HepG2 (cell line): ENCODE measurements around the gene NFKB1. TPM values are rescaled to one million over a fixed set of nuclear protein-coding genes. Genes with fewer than 3 reads are reported as not detected.

ENCODE experiments used
- E2F1 ChIP-seq: sonication (generic); formaldehyde crosslinking; IDR thresholded peaks from 2 replicates; pipeline ENCODE4 v1.5.0; 2020; ENCODE audit warnings: missing genetic modification reagents
- GABPA ChIP-seq, 2 experiments: IDR thresholded peaks; 2 replicates each; pipeline ENCODE4 v1.6.1; 2011 to 2016; ENCODE audit warnings: low read depth in 2 of 2, low read length in 1 of 2, missing biosample characterization in 1 of 2, missing genetic modification characterization in 1 of 2
- GRHL1 ChIP-seq: sonication (generic); formaldehyde crosslinking; conservative IDR thresholded peaks from 2 replicates; pipeline ENCODE4 v1.8.0; 2022; ENCODE audit warnings: missing genetic modification reagents
- HINFP ChIP-seq: sonication (generic); formaldehyde crosslinking; IDR thresholded peaks from 2 replicates; pipeline ENCODE4 v1.4.0; 2020; ENCODE audit warnings: low read depth, mild to moderate bottlenecking, missing genetic modification reagents
- IRF9 ChIP-seq: sonication (generic); formaldehyde crosslinking; IDR thresholded peaks from 2 replicates; pipeline ENCODE4 v1.8.0; 2022; ENCODE audit warnings: missing genetic modification reagents, mild to moderate bottlenecking, borderline replicate concordance
- NPAS2 ChIP-seq: sonication (generic); formaldehyde crosslinking; IDR thresholded peaks from 2 replicates; pipeline ENCODE4 v1.8.0; 2022; ENCODE audit warnings: mild to moderate bottlenecking, missing genetic modification reagents, borderline replicate concordance
- SMAD3 ChIP-seq: sonication (generic); formaldehyde crosslinking; IDR thresholded peaks from 2 replicates; pipeline ENCODE4 v1.4.0; 2020; ENCODE audit warnings: missing genetic modification reagents
- SP5 ChIP-seq: IDR thresholded peaks from 2 replicates; pipeline ENCODE4 v1.6.1; 2016; ENCODE audit warnings: low read depth, borderline replicate concordance
- SYNCRIP ChIP-seq: fragments of 200-400 bp; formaldehyde crosslinking; IDR thresholded peaks from 2 replicates; pipeline ENCODE4 v1.6.1; 2018; ENCODE audit warnings: mild to moderate bottlenecking, low read depth, low read length; ENCODE audit not compliant: insufficient read depth
- ZBTB26 ChIP-seq: IDR thresholded peaks from 2 replicates; pipeline ENCODE4 v1.6.1; 2016; ENCODE audit warnings: missing compliant biosample characterization, missing genetic modification reagents, borderline replicate concordance
- ZBTB38 ChIP-seq: sonication (generic); formaldehyde crosslinking; IDR thresholded peaks from 2 replicates; pipeline ENCODE4 v1.5.1; 2020; ENCODE audit warnings: mild to moderate bottlenecking, missing genetic modification reagents
- ZBTB46 ChIP-seq: sonication (generic); formaldehyde crosslinking; IDR thresholded peaks from 2 replicates; pipeline ENCODE4 v1.4.0; 2020; ENCODE audit warnings: mild to moderate bottlenecking, missing genetic modification reagents, borderline replicate concordance
- ZFP91 ChIP-seq: sonication (generic); formaldehyde crosslinking; IDR thresholded peaks from 2 replicates; pipeline ENCODE4 v1.9.0; 2022; ENCODE audit warnings: missing genetic modification reagents, mild to moderate bottlenecking, borderline replicate concordance
- ZNF512 ChIP-seq: sonication (generic); formaldehyde crosslinking; IDR thresholded peaks from 2 replicates; pipeline ENCODE4 v1.4.0; 2020; ENCODE audit warnings: mild to moderate bottlenecking, missing genetic modification reagents
- ZNF598 ChIP-seq: sonication (generic); formaldehyde crosslinking; IDR thresholded peaks from 2 replicates; pipeline ENCODE4 v1.5.1; 2020; ENCODE audit warnings: mild to moderate bottlenecking, missing genetic modification reagents, borderline replicate concordance
- ZNF720 ChIP-seq: sonication (generic); formaldehyde crosslinking; IDR thresholded peaks from 2 replicates; pipeline ENCODE4 v1.4.0; 2020; ENCODE audit warnings: missing genetic modification reagents
- polyA plus RNA-seq, 8 experiments: library from polyadenylated mRNA; depleted of rRNA in 3 of 8; stranded (reverse) in 7 of 8; unstranded in 1 of 8; fragments of >200 nt; fragmentation: Illumina TruSeq in 4 of 8; extraction: Trizol in 4 of 8; gene quantifications; 2 replicates each; pipeline versions ENCODE4 v1.2.1 to v1.2.3, GENCODE V29; 2011 to 2016; ENCODE audit warnings: low read depth in 4 of 8, missing spikeins in 1 of 8, mixed read lengths in 1 of 8; ENCODE audit not compliant: insufficient read depth in 1 of 8
- total RNA-seq, 5 experiments: library from RNA; depleted of rRNA; stranded (reverse); fragments of >200 nt; fragmentation: Illumina TruSeq; extraction: Trizol; gene quantifications; 2 replicates each; pipeline ENCODE4 v1.2.3, GENCODE V29; 2016; ENCODE audit warnings: low read depth in 1 of 5

NFKB1 gene
- total and polyA plus RNA-seq, 2 of the 13 experiments (the other 11 are each of a cell fraction or from before 2014, with no cell fraction given), result 15.4 to 31.6 TPM

- TF ChIP-seq E2F1 (CRISPR knock-in tag) (0 out of 2 replicates have a peak, but pooled peaks have one; percentile 27), NPAS2 (CRISPR knock-in tag) (no peak), ZNF598 (CRISPR knock-in tag) (peak; percentile 48; the same call in 1 of the 2 replicates), ZFP91 (CRISPR knock-in tag) (peak; percentile 47; the same call in 1 of the 2 replicates), ZNF720 (CRISPR knock-in tag) (no peak), GRHL1 (CRISPR knock-in tag) (no peak), ZNF512 (no peak), ZBTB26 (CRISPR knock-in tag) (no peak; the same call in 1 of the 2 replicates), ZBTB38 (CRISPR knock-in tag) (no peak), SP5 (CRISPR knock-in tag) (peak; percentile 46; the same call in 1 of the 2 replicates), ZBTB46 (no peak), SMAD3 (CRISPR knock-in tag) (no peak), GABPA (IDR thresholded peaks at IDR 0.05; ENCODE audit: low read depth, low read length) (no peak), GABPA (CRISPR knock-in tag; IDR thresholded peaks at IDR 0.05; ENCODE audit: low read depth) (no peak), HINFP (no peak), SYNCRIP (no peak), IRF9 (CRISPR knock-in tag) (no peak)
Measured at GRCh38 chr4:102478186-102478585, 23.0 kb upstream of the NFKB1 start (continued).
